Ovary (tissue), 9 donors: ENCODE results near the gene SRRM2. TPM values are rescaled to one million over a fixed set of nuclear protein-coding genes. Genes with fewer than 3 reads are reported as not detected.

ENCODE experiments used
- DNase-seq, 5 donors: peaks; one replicate each; pipeline ENCODE4 v3.0.0-alpha.2; 2019 to 2020
- H3K27ac ChIP-seq, 2 donors: fragments of 200-600 bp; one replicate each; pipeline versions ENCODE4 v1.5.1 to v1.8.0; 2019 to 2022
- H3K27me3 ChIP-seq: fragments of 200-600 bp; one replicate; pipeline ENCODE4 v1.8.0; 2022
- H3K36me3 ChIP-seq: fragments of 200-600 bp; sonication (generic); one replicate; pipeline ENCODE4 v1.5.1; 2019
- H3K4me1 ChIP-seq: one replicate; pipeline ENCODE4 v1.8.1; 2013; ENCODE audit warnings: mild to moderate bottlenecking, moderate library complexity; ENCODE audit not compliant: insufficient read depth
- H3K4me3 ChIP-seq: fragments of 200-600 bp; sonication (generic); one replicate; pipeline ENCODE4 v1.5.1; 2017
- H3K9me3 ChIP-seq, 2 donors: fragments of 200-600 bp in 1 of 2; sonication (generic) in 1 of 2; one replicate each; pipeline versions ENCODE4 v1.5.1 to v1.8.1; 2013 to 2019; ENCODE audit warnings: mild to moderate bottlenecking in 1 of 2, moderate library complexity in 1 of 2
- CTCF ChIP-seq, 3 donors: fragments of 450-650 bp in 2 of 3; fragments of 200-600 bp in 1 of 3; IDR thresholded peaks; one replicate each; pipeline versions ENCODE4 v1.5.1 to v1.8.0; 2016 to 2022; ENCODE audit warnings: antibody characterized with exemption in 3 of 3, mild to moderate bottlenecking in 1 of 3
- EP300 ChIP-seq: sonication (generic); formaldehyde crosslinking; IDR thresholded peaks from one replicate; pipeline ENCODE4 v1.6.1; 2017; ENCODE audit warnings: antibody characterized with exemption
- POLR2A ChIP-seq: fragments of 450-650 bp; IDR thresholded peaks from one replicate; pipeline ENCODE4 v1.6.1; 2017; ENCODE audit warnings: antibody characterized with exemption, mild to moderate bottlenecking, moderate library complexity
- WGBS, 3 donors: extraction: QIAGEN DNeasy Blood & Tissue Kit in 1 of 3; methylation state at CpG; one replicate each; pipeline versions ENCODE4 v1.1.5 to v1.1.7; 2013 to 2017; 5-methylcytosine and 5-hydroxymethylcytosine counted together
- intact Hi-C, 4 donors: fragments of 100-400 bp; cut with DNase I; formaldehyde crosslinking; loops; one replicate each; pipeline versions ENCODE4 v1.11.0 to v1.15.1; 2022 to 2023
- polyA plus RNA-seq, 2 donors: library from polyadenylated mRNA; stranded (reverse); fragments of 200-250 nt in 1 of 2; fragments of 350-450 nt in 1 of 2; fragmentation: Illumina TruSeq in 1 of 2; extraction: RNeasy Lipid Tissue Mini Kit (QIAGEN cat#74804) in 1 of 2; gene quantifications; one replicate each; pipeline ENCODE4 v1.2.3, GENCODE V29; 2013 to 2014
- total RNA-seq, 7 donors: library from RNA; depleted of rRNA in 2 of 7; stranded (reverse); fragments of >200 nt in 2 of 7; fragmentation: NEBNext Ultra II Directional in 3 of 7; extraction: Animal tissue kit (Norgen Biotek cat#: 25700) in 3 of 7; gene quantifications; one replicate each; pipeline versions ENCODE4 v1.1.0 to v1.2.4, GENCODE V29; 2016 to 2023
- donor health status: DM: no; HTN: no; CAD: no; lungs with moderate emphysema.
- donor health status: DM: no; HTN: no; CAD: no.
- donor health status: Bipolar disorder and iron deficiency.
- donor health status: DM: yes; HTN: yes; CAD: no.
- donor health status: DM: no; HTN: no; CAD: no.
- donor health status: DM: yes; HTN: yes; CAD: no.

Gene SRRM2
- total and polyA plus RNA-seq, 9 donors = 300 to 736 (median 524) TPM

GRCh38 chr16:2764718-2765117 lies 12.3 kb downstream of the SRRM2 start:
- Histone ChIP-seq H3K27ac (no peak overlapping the region), H3K27me3 (no peaks in the 10 kb centered on the region), H3K4me1 (peaks cover 1% of the 10 kb centered on the region), H3K36me3 (no peaks in the 10 kb centered on the region), H3K4me3 (no peak overlapping the region), H3K9me3 (no peaks in the 10 kb centered on the region)
- intact Hi-C loops = no loop called here
- WGBS, 3 donors = 96 to 97% (median 96%) methylated on average over 9 of the region's 9 CpGs
- TF ChIP-seq CTCF (IDR thresholded peaks at IDR 0.05) (no peak), EP300 (no peak), POLR2A (no peak)
- no peak for DNase-seq

- H3K27ac ChIP-seq = no peak overlapping the region
- intact Hi-C loops = no loop called here
- peaks cover 1% of the 10 kb centered on the region for H3K4me1 ChIP-seq
- 96 to 97% (median 96%) methylated on average over 73 of the region's 73 CpGs for WGBS, 3 donors
- H3K27me3 ChIP-seq = no peaks in the 10 kb centered on the region
- H3K4me3 ChIP-seq = no peak overlapping the region
- H3K36me3 ChIP-seq = no peaks in the 10 kb centered on the region
- H3K9me3 ChIP-seq = no peaks in the 10 kb centered on the region
- TF ChIP-seq POLR2A (no peak), CTCF (IDR thresholded peaks at IDR 0.05) (no peak), EP300 (no peak)
- DNase-seq = no peak
Observed at GRCh38 chr16:2765462-2766404, 13.3 kb downstream of the SRRM2 start.

- Histone ChIP-seq H3K4me3 (no peak overlapping the region), H3K36me3 (no peaks in the 10 kb centered on the region), H3K27ac (no peak overlapping the region), H3K27me3 (no peaks in the 10 kb centered on the region), H3K9me3 (no peaks in the 10 kb centered on the region), H3K4me1 (peaks cover 1% of the 10 kb centered on the region)
- WGBS, 3 donors = 92 to 96% (median 94%) methylated on average over 43 to 44 of the region's 44 CpGs
- peak in 1 of 5 donors; percentile 45 for DNase-seq
- intact Hi-C loops = no loop called here
- no peak for TF ChIP-seq CTCF (IDR thresholded peaks at IDR 0.05)
- TF ChIP-seq POLR2A = no peak
Observed at GRCh38 chr16:2766430-2767139, 14.1 kb downstream of the SRRM2 start.

GRCh38 chr16:2767140-2767731 lies 14.8 kb downstream of the SRRM2 start:
- Histone ChIP-seq H3K4me1 (peaks cover 1% of the 10 kb centered on the region), H3K4me3 (no peak overlapping the region), H3K9me3 (no peaks in the 10 kb centered on the region), H3K27me3 (no peaks in the 10 kb centered on the region), H3K36me3 (no peaks in the 10 kb centered on the region), H3K27ac (no peak overlapping the region)
- WGBS, 3 donors = 50 to 70% (median 55%) methylated on average over 17 to 19 of the region's 19 CpGs
- peak in 1 of 5 donors; percentile 72 for DNase-seq
- intact Hi-C loops = no loop called here
- TF ChIP-seq EP300 = no peak
- TF ChIP-seq POLR2A = no peak
- TF ChIP-seq CTCF (IDR thresholded peaks at IDR 0.05) = no peak
